HG03196 (cell line): ENCODE measurements around the gene OR7D2.

ENCODE experiments used
- ATAC-seq: cut with Tn5 transposase; IDR thresholded peaks from one replicate; pipeline ENCODE4 v1.9.1; 2021; ENCODE audit not compliant: unreplicated experiment

Gene OR7D2

DNA sequence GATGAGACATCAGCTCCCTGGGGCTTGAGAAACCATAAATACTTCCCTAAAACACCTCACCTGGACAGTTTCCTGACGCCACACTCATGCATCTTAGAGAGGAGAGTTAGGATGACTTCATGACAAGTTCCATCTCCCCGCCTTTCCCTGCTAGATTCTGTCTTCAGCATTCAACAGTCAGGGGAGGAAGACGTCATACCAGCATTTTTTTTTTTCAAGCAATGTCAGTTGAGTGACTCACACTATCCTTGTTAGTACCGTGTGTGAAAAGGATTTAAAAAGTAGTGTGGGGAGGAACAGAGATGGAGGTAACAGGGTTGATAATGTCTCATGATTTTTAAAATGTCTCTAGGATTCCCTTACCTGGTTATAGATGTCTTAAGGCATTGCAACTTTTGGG, at the start of gene OR7D2:
Gene OR7D2 (plus strand): TSS at position 79 of the 400 bp plus-strand sequence. CDS start 6,803 bp downstream, outside the sequence.
- ATAC-seq: no peak

DNA sequence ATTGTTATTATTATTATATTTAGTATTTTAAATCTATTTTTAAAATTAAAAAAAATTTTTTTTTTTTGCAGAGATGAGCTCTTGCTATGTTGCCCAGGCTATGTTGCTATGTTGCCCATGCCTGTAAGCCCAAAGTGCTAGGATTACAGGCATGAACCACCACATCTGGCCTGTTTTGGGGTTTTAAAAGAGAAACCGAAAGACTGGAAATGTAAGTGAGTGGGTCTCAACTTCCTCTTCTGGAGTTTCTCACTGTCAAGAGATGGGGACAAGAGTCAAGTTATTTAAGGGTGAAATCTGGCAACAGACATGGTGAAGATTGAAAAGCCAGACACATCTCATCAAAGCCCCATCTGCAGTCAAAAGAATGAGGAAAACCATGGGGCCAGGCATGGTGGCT, 47.8 kb upstream of the OR7D2 start:
- no peak for ATAC-seq

DNA sequence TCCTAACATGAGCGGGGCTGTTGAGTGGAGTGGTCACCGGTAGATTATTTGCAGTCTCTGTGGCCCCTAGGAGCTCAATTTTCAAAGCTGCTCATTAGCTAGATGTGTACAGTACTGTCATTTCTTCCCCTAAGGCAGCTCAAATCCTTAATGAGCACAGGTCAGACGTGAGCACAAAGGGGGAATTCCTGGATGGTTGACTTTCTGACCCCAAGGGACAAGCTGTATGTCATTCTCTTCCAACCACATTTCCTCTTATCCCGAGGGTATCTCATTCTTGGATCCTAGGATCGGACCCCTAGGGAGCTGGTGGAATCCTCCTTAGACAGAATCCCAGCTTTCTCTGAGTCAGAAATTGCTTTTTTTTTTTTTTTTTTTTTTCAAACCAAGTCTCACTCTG, 46.4 kb upstream of the OR7D2 start:
- ATAC-seq: no peak

- peak; percentile 15 for ATAC-seq
Observed at GRCh38 chr19:9139609-9140158, 39.1 kb upstream of the OR7D2 start.

- ATAC-seq: peak; percentile 97
Observed at GRCh38 chr19:9140159-9140874, 38.5 kb upstream of the OR7D2 start, which contains the start of gene ZNF317. ZNF317 (plus strand) TSS chr19:9140397; CDS start chr19:9156017, 15,620 bp downstream.

DNA sequence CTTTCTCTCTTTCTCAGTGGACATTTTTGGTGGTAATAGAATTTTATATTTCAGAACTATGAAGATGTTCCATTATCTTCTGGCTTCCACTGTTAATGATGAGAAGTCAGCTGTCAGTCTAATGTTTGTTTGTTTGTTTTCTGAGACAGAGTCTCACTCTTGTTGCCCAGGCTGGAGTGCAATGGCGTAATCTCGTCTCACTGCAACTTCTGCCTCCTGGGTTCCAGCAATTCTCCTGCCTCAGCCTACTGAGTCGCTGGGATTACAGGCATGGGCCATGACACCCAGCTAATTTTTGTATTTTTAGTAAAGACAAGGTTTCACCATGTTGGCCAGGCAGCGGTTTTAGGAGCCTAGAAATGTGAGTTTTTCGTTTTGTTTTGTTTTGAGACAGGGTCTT, 33.9 kb upstream of the OR7D2 start:
- ATAC-seq: no peak

DNA sequence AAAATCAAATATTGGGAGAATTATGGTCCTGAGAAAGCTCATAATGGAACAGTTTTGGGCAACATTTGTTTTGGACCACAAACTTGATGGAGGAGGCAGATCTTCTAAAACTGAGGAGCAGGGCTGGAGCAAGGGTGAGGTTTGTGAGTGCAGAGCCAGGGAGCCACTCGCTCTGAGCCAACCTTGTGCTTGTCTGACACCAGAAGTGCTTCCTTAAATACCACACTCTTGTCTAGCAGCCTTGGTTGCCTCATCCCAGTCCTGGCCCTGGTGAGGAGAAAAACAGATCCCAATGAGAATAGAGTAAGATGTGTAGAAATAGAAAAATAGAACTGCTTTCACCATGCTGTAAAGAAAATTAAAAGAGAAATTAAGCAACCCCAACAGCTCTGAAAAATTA, 31.9 kb upstream of the OR7D2 start:
- no peak for ATAC-seq

DNA sequence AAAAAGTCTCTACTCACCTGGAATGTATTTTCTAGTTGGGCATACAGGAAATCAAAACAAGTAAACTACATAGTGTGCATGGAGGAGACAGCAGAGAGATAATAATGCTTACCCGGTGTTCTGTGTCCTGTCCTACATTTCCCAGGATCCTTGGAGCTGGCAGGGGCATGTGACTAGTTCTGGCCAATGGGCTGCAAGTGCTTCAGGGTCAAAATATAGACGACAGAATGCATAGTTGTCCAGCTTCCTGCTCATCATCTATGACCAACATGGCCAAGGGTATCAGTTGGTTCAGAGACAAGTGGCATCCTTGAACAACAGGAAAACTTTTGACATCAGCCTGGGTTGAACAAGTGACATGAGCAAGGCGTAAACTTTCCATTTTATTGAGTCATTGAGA, 30.1 kb upstream of the OR7D2 start:
- no peak for ATAC-seq

GRCh38 chr19:9149997-9150396, 28.8 kb upstream of the OR7D2 start:
- ATAC-seq: no peak

DNA sequence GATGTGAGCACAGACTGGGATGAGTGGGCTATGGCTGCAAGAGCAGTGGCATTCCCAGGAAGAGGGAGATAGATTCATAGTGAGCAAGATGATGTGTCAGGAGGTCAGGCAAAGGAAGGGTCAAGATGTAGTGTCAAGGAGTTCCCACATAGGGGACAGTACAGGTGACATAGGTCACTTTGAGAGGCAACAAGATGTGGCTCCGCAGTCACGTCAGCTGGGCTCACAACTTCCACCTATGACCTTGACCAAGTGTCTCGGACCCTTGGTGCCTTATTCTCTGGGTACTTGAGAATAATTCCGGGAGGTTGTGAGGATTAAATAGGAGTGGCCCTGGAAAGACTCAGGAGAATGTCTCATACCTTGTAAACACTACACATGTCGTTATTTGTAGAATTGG, 28.1 kb upstream of the OR7D2 start:
- ATAC-seq: no peak

DNA sequence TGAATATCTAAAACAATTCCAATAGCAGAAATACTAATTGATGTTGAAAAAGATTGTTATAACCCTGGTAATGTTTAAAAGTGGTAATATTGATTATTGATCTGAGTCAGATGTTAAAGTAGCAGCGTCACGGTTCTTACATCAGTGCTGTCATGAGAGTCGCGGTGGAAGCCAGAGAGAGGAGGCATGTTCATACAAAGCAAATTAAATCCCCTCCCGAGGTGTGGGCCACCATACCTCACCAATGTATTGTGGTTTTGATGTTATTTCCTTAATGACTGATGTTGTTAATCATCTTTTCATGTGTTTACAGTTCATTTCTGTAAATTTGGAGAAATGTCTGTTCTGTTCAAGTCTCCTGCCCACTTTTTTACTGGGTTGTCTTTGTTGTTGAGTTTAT, 27.4 kb upstream of the OR7D2 start:
- no peak for ATAC-seq

- no peak for ATAC-seq
Observed at GRCh38 chr19:9155591-9155990, 23.2 kb upstream of the OR7D2 start.

GRCh38 chr19:9156304-9156703, 22.5 kb upstream of the OR7D2 start:
- ATAC-seq: no peak

DNA sequence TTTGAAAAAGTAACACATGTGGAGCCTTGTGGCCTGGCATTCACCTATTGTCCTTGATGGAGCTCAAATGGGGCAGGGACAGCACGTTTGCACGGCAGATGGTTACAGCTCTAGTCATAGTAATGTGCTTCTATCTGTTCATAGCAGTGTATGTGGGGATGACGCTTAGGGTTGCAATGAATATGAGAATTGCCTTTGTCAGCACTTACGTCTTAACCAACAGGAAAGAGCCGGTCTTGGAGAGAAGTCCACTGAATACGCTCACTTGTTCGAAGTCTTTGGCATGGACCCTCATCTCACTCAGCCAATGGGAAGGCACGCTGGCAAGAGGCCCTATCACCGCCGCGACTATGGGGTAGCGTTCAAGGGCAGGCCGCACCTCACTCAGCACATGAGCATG, 18.9 kb upstream of the OR7D2 start:
- no peak for ATAC-seq

- ATAC-seq: no peak
Observed at GRCh38 chr19:9161427-9161826, 17.4 kb upstream of the OR7D2 start.

- ATAC-seq: no peak
Observed at GRCh38 chr19:9165261-9165660, 13.5 kb upstream of the OR7D2 start.

- ATAC-seq: no peak
Observed at GRCh38 chr19:9166846-9167245, 11.9 kb upstream of the OR7D2 start.

- no peak for ATAC-seq
Observed at GRCh38 chr19:9171393-9171991, 7.3 kb upstream of the OR7D2 start.

GRCh38 chr19:9175326-9175725, 3.5 kb upstream of the OR7D2 start:
- ATAC-seq: no peak

- ATAC-seq: no peak
Observed at GRCh38 chr19:9183000-9183399, 4.2 kb downstream of the OR7D2 start.

DNA sequence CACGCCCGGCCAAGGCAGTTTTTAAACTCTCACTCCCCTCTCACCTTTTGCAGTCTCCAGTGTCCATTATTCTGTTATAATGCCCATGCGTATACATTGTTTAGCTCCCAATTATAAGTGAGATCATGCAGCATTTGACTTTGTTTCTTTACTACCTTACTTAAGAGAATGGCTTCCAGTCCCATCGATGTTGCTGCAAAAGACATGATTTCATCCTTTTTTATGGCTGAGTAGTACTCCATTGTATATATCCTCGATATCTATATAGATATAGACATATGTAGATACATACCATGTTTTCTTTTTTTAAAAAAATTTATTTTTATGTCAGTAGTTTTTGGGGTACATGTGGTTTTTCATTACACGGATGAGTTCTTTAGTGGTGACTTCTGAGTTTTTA, 8.4 kb downstream of the OR7D2 start:
- no peak for ATAC-seq

DNA sequence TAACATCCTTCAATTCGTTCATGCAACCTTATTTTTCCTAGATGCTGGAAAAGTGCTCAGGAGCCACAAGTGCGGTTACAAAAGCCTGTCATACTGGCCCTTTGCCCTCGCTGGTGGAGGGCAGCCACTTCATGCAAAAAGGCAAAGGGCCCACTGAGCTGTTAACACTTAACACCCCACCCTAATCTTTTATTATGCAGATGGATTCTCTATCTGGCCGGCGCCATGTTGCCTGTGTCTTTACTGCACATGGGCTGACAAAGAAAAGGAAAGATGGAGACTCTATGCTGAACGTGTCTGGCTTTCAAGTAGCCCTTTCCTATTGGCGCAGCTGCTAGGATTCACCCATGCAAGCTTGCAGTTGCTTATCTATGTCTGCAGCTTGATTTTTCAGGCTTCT, 10.8 kb downstream of the OR7D2 start:
- no peak for ATAC-seq
